ENCODE measurements around the gene CDK11A. TPM values are rescaled to one million over a fixed set of nuclear protein-coding genes. Genes with fewer than 3 reads are reported as not detected.
"Not testable (repeated sequence)": the region's sequence is repeated elsewhere in the genome, so short reads cannot be mapped to it uniquely, and the experiment has no call there.

The CDK11A gene
- total RNA-seq, 1 experiment from 2014 or later = 18.6 TPM

- Histone ChIP-seq H3K4me3 (ENCODE audit: insufficient read depth, low read depth, low read length) (no peak overlapping the region), H3K36me3 (replicated peaks; ENCODE audit: control insufficient read depth, insufficient read depth, low read length) (peaks cover 27% of the 10 kb centered on the region), H3K27me3 (ENCODE audit: control insufficient read depth, insufficient read depth, low read length) (no peaks in the 10 kb centered on the region)
- DNase-seq = peak; percentile 49
Measured at GRCh38 chr1:1758059-1758621, 34.0 kb upstream of the CDK11A start.

GRCh38 chr1:1757422-1758058 lies 33.4 kb upstream of the CDK11A start:
- Histone ChIP-seq H3K4me3 (ENCODE audit: insufficient read depth, low read depth, low read length) (no peak overlapping the region), H3K36me3 (replicated peaks; ENCODE audit: control insufficient read depth, insufficient read depth, low read length) (peaks cover 27% of the 10 kb centered on the region), H3K27me3 (ENCODE audit: control insufficient read depth, insufficient read depth, low read length) (no peaks in the 10 kb centered on the region)
- DNase-seq = peak; percentile 36

- Histone ChIP-seq H3K36me3 (replicated peaks; ENCODE audit: control insufficient read depth, insufficient read depth, low read length) (peaks cover 25% of the 10 kb centered on the region), H3K4me3 (ENCODE audit: insufficient read depth, low read depth, low read length) (no peak overlapping the region), H3K27me3 (ENCODE audit: control insufficient read depth, insufficient read depth, low read length) (no peaks in the 10 kb centered on the region)
- DNase-seq = peak; percentile 41
Measured at GRCh38 chr1:1756661-1757421, 32.7 kb upstream of the CDK11A start.

- H3K4me3 ChIP-seq (ENCODE audit: insufficient read depth, low read depth, low read length) = no peak overlapping the region
- H3K27me3 ChIP-seq (ENCODE audit: control insufficient read depth, insufficient read depth, low read length) = no peaks in the 10 kb centered on the region
- no peak for DNase-seq
- H3K36me3 ChIP-seq (replicated peaks; ENCODE audit: control insufficient read depth, insufficient read depth, low read length) = peaks cover 22% of the 10 kb centered on the region
Measured at GRCh38 chr1:1755852-1756251, 31.7 kb upstream of the CDK11A start.

GRCh38 chr1:1755426-1755825 lies 31.3 kb upstream of the CDK11A start:
- Histone ChIP-seq H3K36me3 (replicated peaks; ENCODE audit: control insufficient read depth, insufficient read depth, low read length) (peaks cover 19% of the 10 kb centered on the region), H3K4me3 (ENCODE audit: insufficient read depth, low read depth, low read length) (no peak overlapping the region), H3K27me3 (ENCODE audit: control insufficient read depth, insufficient read depth, low read length) (no peaks in the 10 kb centered on the region)
- DNase-seq = peak; percentile 42

GRCh38 chr1:1754051-1754815 lies 30.1 kb upstream of the CDK11A start:
- no peak overlapping the region for H3K4me3 ChIP-seq (ENCODE audit: insufficient read depth, low read depth, low read length)
- no peaks in the 10 kb centered on the region for H3K27me3 ChIP-seq (ENCODE audit: control insufficient read depth, insufficient read depth, low read length)
- DNase-seq = peak; percentile 62
- peaks cover 16% of the 10 kb centered on the region for H3K36me3 ChIP-seq (replicated peaks; ENCODE audit: control insufficient read depth, insufficient read depth, low read length)

- Histone ChIP-seq H3K27me3 (ENCODE audit: control insufficient read depth, insufficient read depth, low read length) (no peaks in the 10 kb centered on the region), H3K36me3 (replicated peaks; ENCODE audit: control insufficient read depth, insufficient read depth, low read length) (peaks cover 16% of the 10 kb centered on the region), H3K4me3 (ENCODE audit: insufficient read depth, low read depth, low read length) (no peak overlapping the region)
- DNase-seq = peak; percentile 51
Measured at GRCh38 chr1:1753607-1754005, 29.4 kb upstream of the CDK11A start.

- Histone ChIP-seq H3K27me3 (ENCODE audit: control insufficient read depth, insufficient read depth, low read length) (no peaks in the 10 kb centered on the region), H3K4me3 (ENCODE audit: insufficient read depth, low read depth, low read length) (no peak overlapping the region), H3K36me3 (replicated peaks; ENCODE audit: control insufficient read depth, insufficient read depth, low read length) (peaks cover 16% of the 10 kb centered on the region)
- peak; percentile 73 for DNase-seq
Measured at GRCh38 chr1:1752636-1753606, 28.8 kb upstream of the CDK11A start.

- Histone ChIP-seq H3K36me3 (replicated peaks; ENCODE audit: control insufficient read depth, insufficient read depth, low read length) (peaks cover 16% of the 10 kb centered on the region), H3K27me3 (ENCODE audit: control insufficient read depth, insufficient read depth, low read length) (no peaks in the 10 kb centered on the region), H3K4me3 (ENCODE audit: insufficient read depth, low read depth, low read length) (no peak overlapping the region)
- DNase-seq = peak; percentile 51
Measured at GRCh38 chr1:1752190-1752589, 28.0 kb upstream of the CDK11A start.

- not testable (repeated sequence) for H3K27me3 ChIP-seq (ENCODE audit: control insufficient read depth, insufficient read depth, low read length); H3K36me3 ChIP-seq (replicated peaks; ENCODE audit: control insufficient read depth, insufficient read depth, low read length); H3K4me3 ChIP-seq (ENCODE audit: insufficient read depth, low read depth, low read length)
- peak; percentile 55 for DNase-seq
Measured at GRCh38 chr1:1749941-1750340, 25.8 kb upstream of the CDK11A start.

- peak; percentile 81 for DNase-seq
- Histone ChIP-seq H3K27me3 (ENCODE audit: control insufficient read depth, insufficient read depth, low read length) (no peaks in the 10 kb centered on the region), H3K4me3 (ENCODE audit: insufficient read depth, low read depth, low read length) (no peak overlapping the region), H3K36me3 (replicated peaks; ENCODE audit: control insufficient read depth, insufficient read depth, low read length) (peaks cover 4% of the 10 kb centered on the region)
Measured at GRCh38 chr1:1748686-1749321, 24.6 kb upstream of the CDK11A start.

GRCh38 chr1:1746566-1746909 lies 22.4 kb upstream of the CDK11A start:
- DNase-seq; H3K36me3 ChIP-seq (replicated peaks; ENCODE audit: control insufficient read depth, insufficient read depth, low read length); H3K27me3 ChIP-seq (ENCODE audit: control insufficient read depth, insufficient read depth, low read length); H3K4me3 ChIP-seq (ENCODE audit: insufficient read depth, low read depth, low read length): not testable (repeated sequence)

GRCh38 chr1:1745651-1746565 lies 21.8 kb upstream of the CDK11A start:
- DNase-seq; H3K27me3 ChIP-seq (ENCODE audit: control insufficient read depth, insufficient read depth, low read length): not testable (repeated sequence)

More at GRCh38 chr1:1745651-1746565, 21.8 kb upstream of the CDK11A start:
- peak overlapping the region; percentile 38 for H3K4me3 ChIP-seq (ENCODE audit: insufficient read depth, low read depth, low read length)
- not testable (repeated sequence) for H3K36me3 ChIP-seq (replicated peaks; ENCODE audit: control insufficient read depth, insufficient read depth, low read length)
